Measurements from ENCODE around the gene RBPJL.

RBPJL gene

GRCh38 chr20:45263556-45264266 is 42.9 kb upstream of the RBPJL start:
- Histone ChIP-seq H3K4me3 (ENCODE audit: low read depth in 1 of 2, low read length in 1 of 2) (no peak overlapping the region), H3K36me3 (no peaks in the 10 kb centered on the region), H3K4me1 (ENCODE audit: control insufficient read depth in 1 of 2, insufficient read depth in 1 of 2, low read depth in 1 of 2, low read length in 1 of 2) (no peaks in the 10 kb centered on the region), H3K9me3 (no peaks in the 10 kb centered on the region), H3K27ac (no peak overlapping the region), H3K27me3 (no peaks in the 10 kb centered on the region)
- no peak for TF ChIP-seq CTCF (IDR thresholded peaks at IDR 0.05)

GRCh38 chr20:45266977-45267376 is 39.7 kb upstream of the RBPJL start:
- Histone ChIP-seq H3K9me3 (no peaks in the 10 kb centered on the region), H3K4me3 (ENCODE audit: low read depth in 1 of 2, low read length in 1 of 2) (no peak overlapping the region), H3K27ac (no peak overlapping the region), H3K36me3 (no peaks in the 10 kb centered on the region), H3K4me1 (ENCODE audit: control insufficient read depth in 1 of 2, insufficient read depth in 1 of 2, low read depth in 1 of 2, low read length in 1 of 2) (no peaks in the 10 kb centered on the region), H3K27me3 (no peaks in the 10 kb centered on the region)
- no peak for TF ChIP-seq CTCF (IDR thresholded peaks at IDR 0.05)

- TF ChIP-seq CTCF (IDR thresholded peaks at IDR 0.05) = no peak
- Histone ChIP-seq H3K4me1 (ENCODE audit: control insufficient read depth in 1 of 2, insufficient read depth in 1 of 2, low read depth in 1 of 2, low read length in 1 of 2) (no peaks in the 10 kb centered on the region), H3K9me3 (no peaks in the 10 kb centered on the region), H3K27me3 (no peaks in the 10 kb centered on the region), H3K36me3 (no peaks in the 10 kb centered on the region), H3K4me3 (ENCODE audit: low read depth in 1 of 2, low read length in 1 of 2) (no peak overlapping the region), H3K27ac (no peak overlapping the region)
These were observed 38.1 kb upstream of the RBPJL start for GRCh38 chr20:45268531-45268930.

- no peaks in the 10 kb centered on the region for H3K9me3 ChIP-seq
- H3K4me1 ChIP-seq (ENCODE audit: control insufficient read depth in 1 of 2, insufficient read depth in 1 of 2, low read depth in 1 of 2, low read length in 1 of 2) = no peaks in the 10 kb centered on the region
- no peak overlapping the region for H3K4me3 ChIP-seq (ENCODE audit: low read depth in 1 of 2, low read length in 1 of 2)
- no peak overlapping the region for H3K27ac ChIP-seq
- no peaks in the 10 kb centered on the region for H3K36me3 ChIP-seq
- H3K27me3 ChIP-seq = no peaks in the 10 kb centered on the region
- no peak for TF ChIP-seq CTCF (IDR thresholded peaks at IDR 0.05)
These were observed 37.6 kb upstream of the RBPJL start for GRCh38 chr20:45269056-45269455.

- TF ChIP-seq CTCF (IDR thresholded peaks at IDR 0.05) = no peak
These were observed 36.8 kb upstream of the RBPJL start for GRCh38 chr20:45269754-45270270.

More at GRCh38 chr20:45269754-45270270, 36.8 kb upstream of the RBPJL start:
- Histone ChIP-seq H3K27ac (no peak overlapping the region), H3K4me1 (ENCODE audit: control insufficient read depth in 1 of 2, insufficient read depth in 1 of 2, low read depth in 1 of 2, low read length in 1 of 2) (no peaks in the 10 kb centered on the region), H3K4me3 (ENCODE audit: low read depth in 1 of 2, low read length in 1 of 2) (no peak overlapping the region), H3K9me3 (no peaks in the 10 kb centered on the region), H3K27me3 (no peaks in the 10 kb centered on the region), H3K36me3 (no peaks in the 10 kb centered on the region)

All from neutrophil (primary cell).